NCI-H2227 treated with DMSO at 0.1 percent for 48 hours (cell line): Measurements from ENCODE around the gene FOXN3.

Source experiments
- DNase-seq: peaks from one replicate; lab custom pipeline; 2025; lab: John Stamatoyannopoulos, UW

FOXN3 gene

DNA sequence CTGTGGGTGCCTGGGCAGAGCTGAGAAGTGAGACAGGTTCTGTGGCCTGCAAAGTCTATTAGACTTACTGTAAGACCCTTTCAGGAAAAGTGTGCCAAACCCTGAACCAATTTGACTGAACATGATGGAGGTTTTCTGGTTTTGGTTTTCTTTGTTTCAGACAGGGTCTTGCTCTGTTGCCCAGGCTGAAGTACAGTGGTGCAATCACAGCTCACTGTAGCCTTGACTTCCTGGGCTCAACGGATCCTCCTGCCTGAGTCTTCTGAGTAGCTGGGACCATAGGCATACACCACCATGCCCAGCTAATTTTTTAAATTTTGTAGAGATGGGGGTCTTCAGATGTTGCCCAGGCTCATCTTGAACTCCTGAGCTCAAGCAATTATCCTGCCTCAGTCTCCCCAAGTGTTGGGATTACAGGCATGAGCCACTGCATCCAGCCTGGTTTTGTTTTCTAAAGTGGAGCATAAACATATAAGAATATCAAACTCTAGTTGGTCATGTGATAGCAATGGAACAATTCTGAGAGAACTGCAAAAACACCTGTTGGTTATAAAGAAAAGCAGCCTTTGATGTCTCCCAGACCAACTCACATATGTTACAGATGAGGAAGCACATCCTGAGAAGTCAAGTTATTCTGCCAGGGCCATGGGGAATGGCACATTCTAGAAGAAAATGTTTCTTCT lies 166.9 kb downstream of the FOXN3 start:
- no peak for DNase-seq

DNA sequence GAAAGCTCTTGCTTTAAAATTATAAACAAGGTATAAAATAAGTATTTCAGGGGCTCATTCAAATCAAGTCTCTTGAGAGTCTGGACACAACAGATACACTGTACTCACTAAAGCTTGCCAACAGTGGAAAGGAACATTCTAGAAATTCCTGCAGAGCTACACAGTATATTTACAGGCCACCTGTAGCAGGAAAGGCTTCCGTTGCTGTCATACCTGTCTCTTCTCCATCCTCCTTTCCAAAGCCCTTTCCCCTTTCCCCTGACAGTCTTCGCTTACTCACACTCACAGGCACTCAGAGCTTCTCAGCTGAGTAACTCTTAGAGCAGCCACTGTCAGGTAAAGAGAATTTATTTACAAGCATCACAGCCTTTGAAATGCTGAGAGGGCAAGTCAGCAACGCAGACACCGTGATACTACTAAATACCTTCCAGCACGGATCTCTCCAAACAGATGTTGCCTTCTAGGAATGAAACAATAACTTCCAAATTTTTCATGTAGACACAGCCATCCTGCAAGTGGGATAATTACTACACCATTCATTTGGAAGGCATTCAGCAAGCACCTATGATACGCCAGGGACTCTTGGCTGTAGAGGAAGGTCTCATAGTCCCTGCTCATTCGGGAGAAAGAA lies 167.9 kb downstream of the FOXN3 start:
- DNase-seq = no peak

DNA sequence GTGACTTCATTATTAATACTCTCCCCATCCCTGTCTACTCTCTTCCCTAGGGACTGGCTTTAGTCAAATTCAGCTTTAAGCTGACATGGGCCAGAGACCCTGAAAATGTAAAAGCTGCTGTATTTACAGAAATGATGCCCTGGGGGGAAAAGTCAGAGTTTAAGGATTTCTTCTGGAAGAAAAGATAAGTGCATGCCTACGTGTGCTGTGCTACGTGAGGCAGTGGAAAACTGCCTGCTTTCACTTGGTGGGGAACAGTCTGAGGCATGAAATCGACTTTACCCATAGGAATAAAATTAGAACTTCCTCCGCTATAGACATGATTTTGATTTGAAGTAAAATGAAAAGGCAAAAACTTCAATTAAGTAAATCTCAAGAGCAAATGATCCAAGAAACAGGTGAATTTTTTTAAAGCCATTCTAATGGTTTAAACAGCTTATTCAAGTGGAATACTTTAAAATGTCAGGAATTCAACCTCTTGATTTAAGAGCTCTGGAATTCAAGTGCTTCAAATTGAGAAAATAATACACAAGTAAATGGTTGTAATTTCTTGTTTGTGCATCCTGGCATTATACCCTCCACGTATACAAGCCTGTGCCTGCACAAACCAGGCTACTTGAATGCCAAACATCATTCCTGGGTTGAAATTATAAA lies 168.5 kb downstream of the FOXN3 start:
- peak; percentile 19 for DNase-seq

DNA sequence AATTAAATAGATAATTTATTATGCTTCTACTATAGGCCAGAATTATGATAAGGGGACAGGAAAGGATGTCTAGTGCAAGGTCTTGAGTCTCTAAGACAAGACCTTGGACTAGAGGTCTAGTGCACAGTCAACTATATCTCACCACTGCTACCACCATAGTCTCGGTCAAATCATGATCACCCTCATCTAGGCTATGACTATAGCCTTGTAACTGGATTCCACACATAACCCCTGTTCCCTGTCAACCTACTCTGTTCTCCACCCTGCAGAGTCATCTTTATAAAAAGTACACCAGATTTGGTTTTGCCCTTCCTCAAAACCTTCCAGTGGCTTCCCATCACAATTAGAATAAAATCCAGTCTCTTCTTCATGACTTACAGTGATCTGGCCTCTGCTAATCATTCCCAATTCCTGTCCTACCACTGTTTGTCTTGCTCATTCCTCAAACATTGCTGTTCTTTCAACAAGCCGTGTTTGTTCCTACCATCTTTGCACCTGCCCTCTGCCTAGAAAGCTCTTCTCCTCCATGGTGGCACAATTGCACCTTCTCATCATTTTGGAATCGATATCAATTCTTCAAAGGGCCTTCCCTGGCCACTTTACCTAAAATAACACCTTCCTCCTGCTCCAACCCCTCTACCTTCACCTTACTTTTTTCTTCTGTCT lies 169.4 kb downstream of the FOXN3 start:
- DNase-seq = no peak

DNA sequence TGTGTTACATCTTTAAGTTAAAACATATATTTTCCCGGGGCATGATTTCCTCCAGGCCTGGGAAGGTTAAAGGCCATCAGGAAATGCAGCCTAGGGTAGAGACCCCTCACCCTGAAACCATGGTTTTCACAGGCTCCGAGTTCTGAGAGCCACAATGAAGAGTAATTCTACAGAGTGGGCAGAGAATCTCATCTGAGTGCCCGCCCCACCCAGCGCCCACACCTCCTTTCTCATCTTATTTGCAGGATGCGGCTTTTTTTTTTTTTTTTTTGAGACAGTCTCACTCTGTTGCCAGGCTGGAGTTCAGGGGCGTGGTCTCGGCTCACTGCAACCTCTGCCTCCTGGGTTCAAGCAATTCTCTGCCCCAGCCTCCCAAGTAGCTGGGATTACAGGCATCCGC lies 170.7 kb downstream of the FOXN3 start:
- DNase-seq = no peak

DNA sequence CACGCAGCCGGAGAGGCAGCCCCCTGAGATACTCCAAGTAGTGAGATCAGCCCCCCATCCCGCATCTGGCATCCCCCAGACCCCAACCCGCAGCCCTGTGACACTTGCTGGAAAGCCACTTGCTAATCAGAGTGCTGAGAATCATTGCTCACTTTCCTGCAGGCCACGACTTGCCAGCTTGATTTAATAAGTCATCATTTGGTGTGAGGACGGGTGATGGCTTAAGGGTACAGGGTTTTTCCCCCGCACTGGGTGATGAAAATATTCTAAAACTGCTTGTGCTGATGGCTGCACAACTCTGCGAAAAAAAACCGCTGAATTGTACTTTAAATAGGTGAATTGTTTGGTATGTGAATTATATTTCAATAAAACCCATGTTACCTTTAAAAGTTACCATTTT lies 171.2 kb downstream of the FOXN3 start:
- no peak for DNase-seq

DNA sequence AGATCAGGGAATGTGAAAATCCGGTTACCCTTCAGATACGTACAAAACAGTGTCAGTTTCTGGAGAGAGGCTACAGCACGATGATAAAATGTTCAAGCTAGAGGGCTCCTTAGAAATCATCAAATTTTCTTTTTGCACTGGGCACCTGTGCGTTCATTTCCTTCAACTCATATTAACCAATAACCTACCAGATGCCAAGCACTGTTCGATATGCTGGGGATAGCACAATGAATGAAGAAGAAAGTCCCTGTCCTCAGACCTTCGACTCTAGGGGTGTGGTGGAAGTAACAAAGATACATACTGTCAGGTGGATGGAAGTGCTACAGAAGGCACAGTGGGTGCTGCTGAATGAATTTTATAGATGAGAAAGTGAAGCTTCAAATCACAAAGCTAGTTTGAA lies 172.3 kb downstream of the FOXN3 start:
- no peak for DNase-seq

DNA sequence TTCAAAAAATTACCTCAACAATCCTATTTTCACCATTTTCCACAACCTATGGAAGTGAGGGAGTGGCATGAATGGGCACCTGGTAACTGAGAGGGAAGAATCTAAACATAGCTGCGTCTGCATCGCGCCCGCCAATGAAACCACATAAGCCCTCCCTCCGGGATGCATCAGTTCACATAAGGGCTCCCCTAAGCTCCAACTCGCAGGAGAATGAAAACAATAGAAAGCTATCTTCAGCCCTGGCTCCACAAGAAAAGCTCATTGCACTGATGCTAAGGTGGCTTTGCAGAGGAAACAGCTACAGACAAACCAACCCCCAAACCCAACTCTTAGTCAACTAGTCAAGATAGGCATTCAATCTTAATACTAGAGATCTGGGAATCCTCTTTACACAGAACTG lies 173.3 kb downstream of the FOXN3 start:
- no peak for DNase-seq

DNA sequence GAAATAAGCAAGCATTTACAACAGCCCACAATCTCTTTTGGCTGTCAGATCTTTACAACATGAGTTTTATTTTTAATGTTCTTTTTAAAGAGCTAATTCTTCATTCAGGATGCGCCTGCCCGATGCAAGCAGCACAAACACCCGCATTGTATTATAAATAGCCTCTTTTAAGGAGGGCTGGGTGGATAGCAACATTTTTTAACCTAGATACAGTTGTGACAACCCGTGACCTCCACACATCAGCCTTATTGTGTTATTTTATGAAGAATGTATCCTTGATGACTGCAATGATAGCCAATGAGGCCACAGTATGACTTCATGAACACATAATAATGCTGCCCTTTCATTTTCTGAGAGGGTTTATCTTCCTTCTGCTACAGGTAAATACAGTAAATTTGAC lies 173.7 kb downstream of the FOXN3 start:
- DNase-seq = no peak

DNA sequence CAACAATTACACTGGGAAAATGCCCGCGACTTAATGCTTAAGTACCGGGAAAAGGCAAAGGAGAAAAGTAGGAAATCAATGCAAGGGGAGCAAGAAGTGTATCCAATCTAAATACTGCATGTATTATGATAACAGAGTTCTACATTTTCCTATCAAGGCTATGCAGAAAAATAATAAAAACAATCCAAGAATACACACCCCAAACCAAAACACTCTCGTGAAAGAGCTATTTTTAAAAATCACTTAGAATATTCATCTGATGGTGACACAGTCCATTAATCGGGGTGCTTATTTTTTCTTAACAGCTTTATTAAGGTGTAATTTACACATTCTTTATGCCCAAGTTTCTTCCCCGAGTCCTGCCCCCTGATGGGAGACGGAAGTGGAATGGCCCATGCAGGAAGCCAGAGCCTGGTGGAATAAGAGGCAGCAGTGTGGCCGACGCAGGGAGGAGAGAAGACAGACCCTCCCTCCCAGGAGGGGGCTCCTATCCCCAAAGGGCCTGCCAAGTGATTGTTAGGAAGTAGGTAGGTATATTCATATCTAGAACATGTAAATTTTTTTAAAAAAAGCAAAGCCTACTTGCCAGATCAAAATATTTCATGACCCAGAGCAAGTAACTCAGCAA lies 174.3 kb downstream of the FOXN3 start:
- DNase-seq = no peak

DNA sequence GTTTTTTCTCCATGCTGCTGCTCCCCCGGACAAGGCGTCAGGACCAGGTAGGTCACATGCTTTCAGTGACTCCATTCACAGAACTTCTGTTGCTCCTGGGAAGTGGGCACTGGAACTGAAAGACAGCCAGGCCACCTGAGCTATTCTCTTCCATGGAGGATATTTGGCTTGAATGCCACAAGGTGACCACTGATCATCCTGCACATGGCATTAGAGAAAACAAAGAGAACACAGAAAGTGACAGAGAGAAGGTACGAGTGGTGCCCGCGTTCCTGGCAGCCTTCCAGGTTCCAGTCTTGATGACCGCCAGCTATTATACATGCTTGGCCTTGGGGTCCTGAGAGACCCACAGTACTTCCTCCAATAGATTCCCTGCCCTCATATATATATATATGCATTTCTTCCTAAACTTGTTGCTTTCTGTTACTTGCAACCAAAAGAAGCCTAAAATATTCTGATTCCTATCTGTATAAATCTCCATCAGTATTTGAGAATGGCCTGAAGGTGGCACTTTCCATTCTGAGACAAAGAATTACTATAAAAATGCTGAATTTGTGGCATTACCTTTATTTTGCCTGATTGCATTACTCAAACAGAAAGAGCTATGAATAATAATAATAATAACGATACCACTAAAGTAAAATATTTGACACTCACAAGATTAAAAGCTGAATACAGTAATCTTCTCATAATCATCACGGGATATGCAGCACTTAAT lies 174.9 kb downstream of the FOXN3 start:
- DNase-seq = no peak

DNA sequence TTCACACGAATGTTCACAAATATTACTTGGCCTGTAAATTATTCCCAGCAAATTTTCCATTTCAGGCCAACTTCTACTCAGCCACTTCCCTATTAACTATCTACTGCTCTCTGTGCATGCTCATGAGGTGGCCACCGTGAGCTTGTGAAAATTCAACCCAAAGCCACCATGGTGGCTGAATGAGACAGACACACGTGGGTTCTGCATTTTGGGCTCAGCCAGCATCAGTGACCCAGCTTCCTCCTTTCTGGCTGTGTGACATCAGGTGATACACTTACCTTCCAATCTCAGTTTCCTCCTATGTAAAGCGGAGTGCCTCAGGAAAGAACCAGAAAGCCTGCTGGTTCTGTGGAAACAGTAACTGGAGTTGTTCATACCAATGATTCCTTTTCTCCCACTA lies 175.8 kb downstream of the FOXN3 start:
- no peak for DNase-seq

DNA sequence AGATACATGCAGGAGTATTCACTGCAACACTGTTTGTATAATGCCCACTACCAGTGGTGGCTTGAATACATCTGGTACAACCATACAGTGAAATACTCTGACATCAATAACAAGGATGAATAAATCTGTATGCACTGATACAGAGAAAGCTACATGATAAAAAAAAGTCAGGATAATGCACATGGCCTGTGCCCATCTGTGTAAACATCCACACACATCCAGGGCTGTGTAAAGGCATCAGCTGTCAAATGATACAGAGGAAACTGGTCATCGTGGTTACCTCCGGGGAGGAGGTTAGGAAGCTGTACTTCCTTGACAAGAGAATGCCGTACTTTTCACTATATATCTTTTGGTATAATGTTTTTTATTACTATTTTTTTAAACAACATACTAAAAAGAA lies 176.6 kb downstream of the FOXN3 start:
- no peak for DNase-seq

DNA sequence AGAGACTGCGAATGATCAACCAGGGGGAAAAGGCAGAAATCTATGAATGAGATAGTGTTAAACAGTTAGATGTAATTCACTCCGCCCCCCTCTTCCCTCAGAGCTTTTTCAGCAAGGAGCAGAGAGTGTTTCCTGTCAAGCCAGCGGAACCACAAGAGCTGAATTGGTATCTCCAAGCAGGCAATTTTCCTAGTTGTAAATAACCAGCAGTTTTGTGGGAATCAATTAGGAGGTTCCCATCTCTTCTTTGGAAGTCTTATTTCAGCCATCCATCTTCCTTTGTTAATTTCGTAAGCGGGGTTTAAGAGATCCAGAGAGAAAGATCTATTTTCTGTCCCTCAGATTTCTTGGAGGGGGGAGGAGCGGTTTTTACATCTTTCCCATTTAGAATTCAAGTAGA lies 178.0 kb downstream of the FOXN3 start:
- no peak for DNase-seq

DNA sequence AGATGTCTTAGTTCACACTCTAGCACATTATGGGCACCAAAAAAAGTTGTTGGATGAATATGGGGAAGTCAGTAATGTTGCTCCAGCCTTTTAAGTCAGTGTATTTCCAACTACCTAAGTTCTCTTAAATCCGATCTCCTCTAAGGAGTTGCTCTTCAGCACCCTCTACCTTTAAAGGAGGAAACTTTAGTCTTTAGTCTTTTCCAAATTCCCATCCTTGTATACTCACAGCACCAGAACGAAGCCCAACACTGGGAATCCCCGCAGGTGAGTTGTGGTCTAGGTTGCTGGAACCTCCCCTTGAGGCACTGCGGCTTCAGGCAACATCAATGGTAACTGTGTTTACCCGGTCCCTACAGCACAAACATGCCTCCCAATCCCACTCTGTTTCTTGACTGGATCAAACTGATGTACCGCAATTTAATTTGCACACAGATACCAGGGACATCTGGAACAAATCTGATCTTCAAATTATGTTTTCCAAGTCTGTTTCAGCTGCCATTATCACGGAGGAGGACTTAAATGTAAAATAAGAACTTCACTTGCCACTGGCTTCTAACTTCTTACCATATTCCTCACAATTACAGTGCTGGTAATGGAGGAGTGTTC lies 179.0 kb downstream of the FOXN3 start:
- no peak for DNase-seq

DNA sequence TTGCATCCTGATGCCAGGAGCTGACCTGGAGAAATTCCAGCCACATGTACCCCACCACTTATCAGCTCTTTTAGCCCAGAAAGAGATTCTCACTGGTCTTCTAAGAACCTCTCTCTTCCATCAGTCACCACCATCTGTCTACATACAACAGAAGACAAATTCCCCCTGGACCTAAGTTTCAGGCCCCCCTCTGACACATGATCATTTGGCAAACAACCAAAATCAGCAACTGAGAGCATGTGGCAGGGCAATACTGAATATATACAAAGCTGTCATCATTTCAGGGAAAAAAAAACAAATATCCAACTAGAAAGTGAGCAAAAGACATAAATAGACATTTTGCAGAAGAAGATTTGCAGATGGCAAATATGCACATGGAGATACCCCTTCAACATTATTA lies 180.2 kb downstream of the FOXN3 start:
- DNase-seq = no peak

DNA sequence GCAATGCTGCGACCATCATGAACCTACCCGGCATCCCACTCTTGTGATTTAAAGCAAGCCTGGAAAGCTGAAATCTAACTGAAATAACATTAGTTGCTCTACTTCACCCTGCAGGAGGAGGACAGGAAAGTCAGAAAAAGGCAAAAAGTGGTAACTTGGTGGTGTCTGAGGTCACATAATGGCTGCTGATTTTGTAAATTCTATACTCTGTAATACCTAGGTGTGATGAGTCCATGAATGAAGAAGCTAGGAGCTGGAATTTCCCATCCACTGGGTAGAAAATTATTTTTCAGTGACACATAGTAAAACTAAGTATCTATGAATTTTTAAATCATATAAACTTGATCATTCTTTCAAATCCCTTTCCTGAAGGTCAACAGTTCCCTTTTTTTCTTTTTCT lies 183.8 kb downstream of the FOXN3 start:
- DNase-seq = no peak

DNA sequence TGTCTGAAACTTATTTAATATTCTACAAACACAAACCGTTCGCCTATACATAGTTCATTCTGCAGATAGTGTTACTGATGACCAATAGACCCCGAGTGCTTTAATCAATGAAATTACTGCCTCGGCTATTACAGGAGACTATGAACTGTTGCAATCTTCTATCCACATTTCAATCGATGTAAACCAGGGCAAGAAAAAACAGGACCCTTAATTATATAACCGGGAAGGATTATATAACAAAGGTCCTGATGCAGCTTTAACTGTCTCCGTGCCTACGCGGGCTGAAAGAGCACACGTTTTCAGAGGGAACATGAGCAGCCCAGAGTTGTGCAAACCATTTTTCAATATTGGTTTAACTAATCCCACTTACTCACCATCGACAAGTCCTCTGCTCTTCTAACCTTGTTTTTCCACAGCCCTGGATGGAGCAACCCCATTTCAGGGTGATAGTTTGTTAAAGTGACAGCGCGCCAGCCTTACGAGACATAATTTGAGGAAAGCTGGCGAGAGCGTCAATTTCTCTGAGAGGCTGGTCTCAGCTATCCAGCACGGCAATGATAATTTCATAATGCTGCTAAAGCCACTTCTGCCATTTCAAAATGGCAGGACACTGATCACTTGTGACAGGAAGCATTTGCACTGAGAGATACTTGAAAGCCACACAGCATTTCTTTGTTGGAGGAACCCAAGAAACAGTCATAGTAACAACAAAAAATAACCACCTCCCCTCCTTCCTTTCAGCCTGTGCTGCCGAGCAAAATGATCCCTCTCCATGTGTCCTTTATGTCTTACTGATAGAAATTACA lies 184.6 kb downstream of the FOXN3 start:
- no peak for DNase-seq

DNA sequence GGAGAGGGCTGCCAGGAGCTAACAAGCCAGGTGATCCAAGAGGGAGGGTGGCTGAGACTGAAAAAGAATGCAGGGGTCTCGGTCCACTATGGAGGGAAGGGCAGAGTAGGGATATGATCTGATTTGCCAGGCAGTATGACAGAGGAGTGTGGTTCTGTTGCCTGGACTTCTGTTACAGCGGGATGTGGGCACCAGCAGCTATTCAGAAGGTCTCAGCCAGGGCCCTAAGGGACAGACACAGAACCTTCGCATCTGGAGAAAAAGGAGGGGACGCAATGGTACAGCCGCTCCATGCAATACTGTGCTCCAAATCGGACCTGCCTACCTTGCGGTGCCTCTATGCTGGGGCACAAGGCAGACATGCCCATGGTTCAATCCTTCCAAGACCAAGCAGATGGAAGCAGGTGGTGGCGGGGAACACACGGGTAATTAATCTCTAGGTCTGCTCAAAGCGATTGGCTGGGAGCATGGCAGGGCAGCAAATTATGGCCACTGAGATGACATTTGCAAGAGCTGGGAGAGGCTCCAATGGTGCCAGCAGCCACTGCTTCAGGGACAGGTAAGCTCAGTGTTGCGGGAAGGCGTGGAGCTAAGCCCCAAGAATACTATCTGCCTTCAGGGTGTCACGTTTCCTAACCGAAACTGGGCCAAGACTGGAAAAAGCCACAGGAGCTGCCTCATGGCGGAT lies 185.5 kb downstream of the FOXN3 start:
- DNase-seq = no peak
